ENCODE measurements around the gene FAM136A.

Gene FAM136A

DNA sequence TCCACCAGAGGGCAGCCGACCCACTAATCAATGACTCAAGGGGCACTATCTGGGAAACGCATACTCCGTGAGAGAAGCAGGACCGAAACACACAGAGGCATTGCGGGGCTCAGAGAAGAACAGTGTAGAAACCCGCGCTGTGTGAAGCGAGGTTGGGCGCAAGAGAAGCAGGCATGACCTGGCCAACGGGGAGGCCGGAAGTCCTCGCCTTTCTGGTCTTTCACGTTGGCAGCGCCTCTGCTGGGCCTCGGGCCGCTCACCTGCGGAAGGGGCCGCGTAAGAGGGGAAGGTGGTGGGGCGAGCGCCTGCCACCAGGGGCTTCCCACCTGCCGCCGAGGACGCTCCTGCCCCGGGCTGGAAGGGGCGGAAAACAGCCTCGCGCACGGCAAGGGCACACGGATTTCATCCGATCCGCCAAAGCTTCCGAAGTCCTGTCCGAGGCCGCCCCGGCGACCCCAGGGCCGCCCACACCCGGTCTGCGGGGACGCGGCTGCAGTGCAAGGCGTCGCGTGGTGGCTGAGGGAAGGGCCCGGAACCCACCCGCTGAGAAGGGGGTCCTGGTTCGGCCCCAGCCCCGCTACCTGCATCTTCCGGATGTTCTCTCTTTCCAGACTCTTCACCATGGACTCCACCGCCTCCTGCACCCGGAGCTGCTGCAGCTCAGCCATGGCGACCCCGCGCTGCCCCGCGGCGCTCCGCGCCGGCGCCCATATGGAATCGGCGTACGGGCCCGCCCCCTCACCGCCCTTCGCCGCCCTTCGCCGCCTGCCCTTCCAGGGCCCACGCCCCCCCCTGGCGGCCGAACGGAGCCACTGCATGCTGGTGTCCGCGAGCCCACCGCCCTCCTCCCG, at the start of gene FAM136A:
Gene FAM136A (minus strand): TSS at position 724 of the 851 bp plus-strand sequence. CDS start 56 bp downstream, at position 668.
- Histone ChIP-seq H2AFZ (ENCODE audit: low read depth, low read length) (peak within 1 kb of the TSS; percentile 76), H3K9me3 (ENCODE audit: low read length) (no peaks in the 10 kb centered on the region), H3K27me3 (ENCODE audit: insufficient read depth, low read length) (no peaks in the 10 kb centered on the region), H3K36me3 (ENCODE audit: insufficient read depth, low read length) (peaks cover 26% of the 10 kb centered on the region), H3K4me1 (ENCODE audit: insufficient read depth, low read length) (peaks cover 15% of the 10 kb centered on the region), H3K4me3 (ENCODE audit: low read length) (peak within 1 kb of the TSS; percentile 84)

GRCh38 chr2:70349921-70350685, 48.2 kb upstream of the FAM136A start:
- H3K4me3 ChIP-seq (ENCODE audit: low read length) = no peak overlapping the region

GRCh38 chr2:70347831-70348230, 46.0 kb upstream of the FAM136A start:
- H3K27me3 ChIP-seq (ENCODE audit: insufficient read depth, low read length) = peaks cover 15% of the 10 kb centered on the region
- no peak overlapping the region for H2AFZ ChIP-seq (ENCODE audit: low read depth, low read length)
- H3K4me1 ChIP-seq (ENCODE audit: insufficient read depth, low read length) = no peaks in the 10 kb centered on the region
- no peaks in the 10 kb centered on the region for H3K9me3 ChIP-seq (ENCODE audit: low read length)
- H3K4me3 ChIP-seq (ENCODE audit: low read length) = no peak overlapping the region
- no peaks in the 10 kb centered on the region for H3K36me3 ChIP-seq (ENCODE audit: insufficient read depth, low read length)

More at GRCh38 chr2:70349921-70350685, 48.2 kb upstream of the FAM136A start:
- Histone ChIP-seq H3K27me3 (ENCODE audit: insufficient read depth, low read length) (peaks cover 11% of the 10 kb centered on the region), H3K4me1 (ENCODE audit: insufficient read depth, low read length) (no peaks in the 10 kb centered on the region), H3K9me3 (ENCODE audit: low read length) (no peaks in the 10 kb centered on the region), H3K36me3 (ENCODE audit: insufficient read depth, low read length) (no peaks in the 10 kb centered on the region), H2AFZ (ENCODE audit: low read depth, low read length) (no peak overlapping the region)

DNA sequence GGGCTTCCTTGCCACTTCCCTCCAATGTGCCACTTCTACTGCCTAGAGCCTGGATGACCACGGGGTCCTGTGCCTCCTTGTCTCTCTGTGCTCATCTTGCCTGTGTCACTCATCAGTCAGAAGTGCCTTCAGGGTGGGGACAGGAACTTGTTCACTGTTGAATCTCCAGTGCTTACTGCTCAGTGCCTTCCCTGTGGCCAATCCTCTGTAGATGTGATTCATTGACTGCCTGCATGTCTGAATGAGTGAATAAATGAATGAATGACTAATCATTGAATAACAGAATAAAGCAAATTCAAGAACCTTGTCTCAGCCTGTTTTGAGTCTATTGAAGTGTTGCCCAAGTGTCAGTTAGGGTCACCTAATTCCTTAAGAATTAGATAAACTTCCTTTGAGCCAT, 42.3 kb upstream of the FAM136A start:
- Histone ChIP-seq H3K27me3 (ENCODE audit: insufficient read depth, low read length) (peaks cover 13% of the 10 kb centered on the region), H2AFZ (ENCODE audit: low read depth, low read length) (no peak overlapping the region), H3K4me1 (ENCODE audit: insufficient read depth, low read length) (no peaks in the 10 kb centered on the region), H3K9me3 (ENCODE audit: low read length) (no peaks in the 10 kb centered on the region), H3K36me3 (ENCODE audit: insufficient read depth, low read length) (no peaks in the 10 kb centered on the region), H3K4me3 (ENCODE audit: low read length) (no peak overlapping the region)

DNA sequence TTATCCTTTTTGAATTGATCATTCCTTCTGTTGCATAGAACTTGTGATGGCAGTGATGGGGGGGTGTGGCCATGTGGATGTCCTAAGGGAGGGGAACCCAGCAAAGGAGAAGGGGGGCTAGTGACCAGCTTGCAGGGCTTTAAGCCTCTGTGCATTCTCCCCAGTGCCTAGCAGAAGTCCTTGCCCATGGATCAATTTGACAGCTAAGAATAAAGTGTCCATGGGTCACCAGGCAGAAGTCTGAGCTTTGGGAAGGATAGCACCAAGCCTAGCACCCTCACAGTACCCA, 39.6 kb upstream of the FAM136A start:
- no peaks in the 10 kb centered on the region for H3K36me3 ChIP-seq (ENCODE audit: insufficient read depth, low read length)
- H3K4me3 ChIP-seq (ENCODE audit: low read length) = no peak overlapping the region
- H3K9me3 ChIP-seq (ENCODE audit: low read length) = no peaks in the 10 kb centered on the region

GRCh38 chr2:70340761-70341476, 39.1 kb upstream of the FAM136A start:
- H3K36me3 ChIP-seq (ENCODE audit: insufficient read depth, low read length) = no peaks in the 10 kb centered on the region
- H3K4me3 ChIP-seq (ENCODE audit: low read length) = no peak overlapping the region
- H3K27me3 ChIP-seq (ENCODE audit: insufficient read depth, low read length) = peaks cover 3% of the 10 kb centered on the region
- H3K9me3 ChIP-seq (ENCODE audit: low read length) = no peaks in the 10 kb centered on the region
- H3K4me1 ChIP-seq (ENCODE audit: insufficient read depth, low read length) = no peaks in the 10 kb centered on the region
- H2AFZ ChIP-seq (ENCODE audit: low read depth, low read length) = no peak overlapping the region

More for the DNA sequence above, 39.6 kb upstream of the FAM136A start:
- Histone ChIP-seq H3K27me3 (ENCODE audit: insufficient read depth, low read length) (peaks cover 6% of the 10 kb centered on the region), H3K4me1 (ENCODE audit: insufficient read depth, low read length) (no peaks in the 10 kb centered on the region), H2AFZ (ENCODE audit: low read depth, low read length) (no peak overlapping the region)

DNA sequence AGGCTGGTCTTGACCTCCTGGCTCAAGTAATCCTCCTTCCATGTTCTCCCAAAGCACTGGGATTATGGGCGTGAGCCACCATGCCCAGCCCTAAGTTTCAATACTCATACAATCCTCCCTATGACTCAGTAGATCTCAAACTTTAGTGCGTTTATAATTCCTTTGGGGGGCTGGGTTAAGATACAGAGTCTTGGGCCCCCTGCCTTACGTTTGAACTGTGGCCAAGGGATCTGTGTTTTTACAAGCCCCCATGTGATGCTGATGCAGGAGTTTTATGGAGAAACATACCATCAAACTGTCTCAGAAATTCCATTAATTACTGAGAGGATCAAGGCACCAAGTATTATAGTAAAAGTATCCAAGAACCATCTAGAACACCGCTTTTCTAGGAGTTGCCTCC, 38.2 kb upstream of the FAM136A start:
- peaks cover 3% of the 10 kb centered on the region for H3K27me3 ChIP-seq (ENCODE audit: insufficient read depth, low read length)
- H2AFZ ChIP-seq (ENCODE audit: low read depth, low read length) = no peak overlapping the region
- no peak overlapping the region for H3K4me3 ChIP-seq (ENCODE audit: low read length)
- no peaks in the 10 kb centered on the region for H3K4me1 ChIP-seq (ENCODE audit: insufficient read depth, low read length)
- no peaks in the 10 kb centered on the region for H3K36me3 ChIP-seq (ENCODE audit: insufficient read depth, low read length)
- H3K9me3 ChIP-seq (ENCODE audit: low read length) = no peaks in the 10 kb centered on the region

DNA sequence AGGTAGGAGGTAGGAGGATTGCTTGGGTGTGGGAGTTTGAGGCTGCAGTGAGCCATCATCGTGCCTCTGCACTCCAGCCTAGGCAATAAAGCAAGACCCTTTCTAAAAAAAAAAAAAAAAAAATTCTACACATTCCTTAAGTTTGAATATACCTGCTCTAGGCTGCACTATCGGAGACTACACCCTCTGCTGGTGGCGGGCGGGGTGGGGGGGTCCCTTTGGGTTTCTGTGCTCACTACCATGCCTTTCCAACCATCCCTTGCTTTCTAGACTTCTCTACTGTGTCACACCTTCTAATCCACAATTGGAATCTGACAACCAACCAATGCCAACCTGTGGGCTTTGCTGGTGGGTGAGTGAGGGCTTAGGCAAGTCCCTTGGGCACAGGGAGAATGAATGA, 34.7 kb upstream of the FAM136A start:
- no peaks in the 10 kb centered on the region for H3K4me1 ChIP-seq (ENCODE audit: insufficient read depth, low read length)
- H2AFZ ChIP-seq (ENCODE audit: low read depth, low read length) = no peak overlapping the region
- H3K27me3 ChIP-seq (ENCODE audit: insufficient read depth, low read length) = no peaks in the 10 kb centered on the region
- H3K36me3 ChIP-seq (ENCODE audit: insufficient read depth, low read length) = no peaks in the 10 kb centered on the region
- H3K4me3 ChIP-seq (ENCODE audit: low read length) = no peak overlapping the region
- H3K9me3 ChIP-seq (ENCODE audit: low read length) = no peaks in the 10 kb centered on the region

- Histone ChIP-seq H3K4me1 (ENCODE audit: insufficient read depth, low read length) (no peaks in the 10 kb centered on the region), H3K4me3 (ENCODE audit: low read length) (no peak overlapping the region), H3K36me3 (ENCODE audit: insufficient read depth, low read length) (no peaks in the 10 kb centered on the region), H3K27me3 (ENCODE audit: insufficient read depth, low read length) (peaks cover 3% of the 10 kb centered on the region), H2AFZ (ENCODE audit: low read depth, low read length) (no peak overlapping the region), H3K9me3 (ENCODE audit: low read length) (no peaks in the 10 kb centered on the region)
Observed at GRCh38 chr2:70331012-70331411, 29.1 kb upstream of the FAM136A start.

DNA sequence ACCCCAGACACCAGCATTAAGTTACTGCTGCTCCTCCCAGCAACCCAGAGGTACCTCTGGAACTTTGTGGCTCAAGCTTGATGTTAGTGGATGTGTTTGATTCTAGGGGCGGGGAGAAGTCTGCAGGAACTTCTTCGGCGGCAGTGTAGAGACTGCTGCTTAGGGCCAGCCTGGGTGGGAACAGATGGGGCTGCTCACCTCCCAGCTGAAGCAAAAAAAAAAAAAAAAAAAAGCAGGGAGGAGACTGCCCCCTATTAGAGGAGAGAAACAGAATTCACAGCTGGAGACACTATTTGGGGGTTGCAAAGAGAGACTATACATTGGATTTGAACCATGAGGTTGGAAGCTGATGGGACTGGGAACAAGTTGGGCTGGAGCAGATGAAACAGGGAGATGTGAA, 28.6 kb upstream of the FAM136A start:
- Histone ChIP-seq H3K4me1 (ENCODE audit: insufficient read depth, low read length) (no peaks in the 10 kb centered on the region), H3K9me3 (ENCODE audit: low read length) (no peaks in the 10 kb centered on the region), H3K4me3 (ENCODE audit: low read length) (no peak overlapping the region), H3K36me3 (ENCODE audit: insufficient read depth, low read length) (no peaks in the 10 kb centered on the region), H3K27me3 (ENCODE audit: insufficient read depth, low read length) (peaks cover 3% of the 10 kb centered on the region), H2AFZ (ENCODE audit: low read depth, low read length) (no peak overlapping the region)

GRCh38 chr2:70328921-70329561, 27.2 kb upstream of the FAM136A start:
- Histone ChIP-seq H3K27me3 (ENCODE audit: insufficient read depth, low read length) (peaks cover 3% of the 10 kb centered on the region), H3K36me3 (ENCODE audit: insufficient read depth, low read length) (no peaks in the 10 kb centered on the region), H2AFZ (ENCODE audit: low read depth, low read length) (no peak overlapping the region), H3K4me1 (ENCODE audit: insufficient read depth, low read length) (no peaks in the 10 kb centered on the region), H3K9me3 (ENCODE audit: low read length) (no peaks in the 10 kb centered on the region), H3K4me3 (ENCODE audit: low read length) (no peak overlapping the region)

- no peaks in the 10 kb centered on the region for H3K4me1 ChIP-seq (ENCODE audit: insufficient read depth, low read length)
- no peak overlapping the region for H3K4me3 ChIP-seq (ENCODE audit: low read length)
- H3K36me3 ChIP-seq (ENCODE audit: insufficient read depth, low read length) = no peaks in the 10 kb centered on the region
- H3K9me3 ChIP-seq (ENCODE audit: low read length) = no peaks in the 10 kb centered on the region
- no peak overlapping the region for H2AFZ ChIP-seq (ENCODE audit: low read depth, low read length)
- peaks cover 2% of the 10 kb centered on the region for H3K27me3 ChIP-seq (ENCODE audit: insufficient read depth, low read length)
Observed at GRCh38 chr2:70325875-70326274, 24.0 kb upstream of the FAM136A start.

GRCh38 chr2:70322518-70322917, 20.7 kb upstream of the FAM136A start:
- Histone ChIP-seq H3K4me1 (ENCODE audit: insufficient read depth, low read length) (no peaks in the 10 kb centered on the region), H2AFZ (ENCODE audit: low read depth, low read length) (no peak overlapping the region), H3K9me3 (ENCODE audit: low read length) (no peaks in the 10 kb centered on the region), H3K4me3 (ENCODE audit: low read length) (no peak overlapping the region), H3K36me3 (ENCODE audit: insufficient read depth, low read length) (no peaks in the 10 kb centered on the region), H3K27me3 (ENCODE audit: insufficient read depth, low read length) (peaks cover 7% of the 10 kb centered on the region)
